HG03571 (cell line): Measurements from ENCODE around the gene EIF4EBP2.

Experiments used
- ATAC-seq: cut with Tn5 transposase; IDR thresholded peaks from one replicate; pipeline ENCODE4 v1.9.1; 2021; ENCODE audit not compliant: unreplicated experiment

Gene EIF4EBP2

GRCh38 chr10:70459774-70460490 lies 56.0 kb downstream of the EIF4EBP2 start:
- ATAC-seq, result no peak

DNA sequence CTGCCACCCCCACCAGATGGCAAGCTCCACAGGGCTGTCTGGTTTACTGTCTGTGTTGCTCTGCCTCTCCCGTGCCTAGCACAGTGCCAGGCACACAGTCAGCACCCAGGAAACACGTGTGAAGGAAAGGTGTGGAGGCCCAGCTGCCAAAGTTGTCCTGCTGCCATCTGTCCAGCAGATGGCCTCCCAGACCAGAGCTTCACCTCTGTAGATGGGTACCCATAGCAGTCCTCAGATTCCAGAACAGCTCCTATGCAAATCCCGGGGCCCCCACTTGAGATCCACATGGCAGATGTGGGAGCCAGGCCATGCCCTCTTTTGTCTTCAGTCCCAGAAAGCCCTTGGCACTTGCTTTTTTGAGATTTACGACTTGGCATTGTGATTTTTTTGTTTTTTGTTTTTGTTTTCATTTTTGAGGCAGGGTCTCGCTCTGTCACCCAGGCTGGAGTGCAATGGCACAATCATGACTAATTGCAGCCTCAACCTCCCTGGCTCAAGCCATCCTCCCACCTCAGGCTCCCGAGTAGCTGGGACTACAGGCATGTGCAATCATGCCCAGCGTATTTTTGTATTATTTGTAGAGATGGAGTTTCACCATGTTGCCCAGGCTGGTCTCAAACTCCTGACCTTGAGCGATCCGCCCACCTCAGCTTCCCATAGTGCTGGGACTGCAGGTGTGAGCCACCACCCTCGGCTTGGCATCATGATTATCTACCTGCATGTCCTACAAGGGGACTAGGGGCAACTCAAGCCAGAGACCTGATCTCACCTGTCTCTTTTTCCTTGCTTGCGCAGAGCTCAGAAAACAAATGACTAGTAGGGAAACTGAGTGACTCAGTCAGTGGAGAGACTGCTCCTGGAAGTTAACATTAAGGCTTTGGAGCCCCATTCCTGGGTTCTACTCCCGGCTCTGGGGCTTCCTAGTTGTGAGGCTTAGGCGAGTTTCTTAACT lies 57.7 kb downstream of the EIF4EBP2 start:
- ATAC-seq, result no peak

DNA sequence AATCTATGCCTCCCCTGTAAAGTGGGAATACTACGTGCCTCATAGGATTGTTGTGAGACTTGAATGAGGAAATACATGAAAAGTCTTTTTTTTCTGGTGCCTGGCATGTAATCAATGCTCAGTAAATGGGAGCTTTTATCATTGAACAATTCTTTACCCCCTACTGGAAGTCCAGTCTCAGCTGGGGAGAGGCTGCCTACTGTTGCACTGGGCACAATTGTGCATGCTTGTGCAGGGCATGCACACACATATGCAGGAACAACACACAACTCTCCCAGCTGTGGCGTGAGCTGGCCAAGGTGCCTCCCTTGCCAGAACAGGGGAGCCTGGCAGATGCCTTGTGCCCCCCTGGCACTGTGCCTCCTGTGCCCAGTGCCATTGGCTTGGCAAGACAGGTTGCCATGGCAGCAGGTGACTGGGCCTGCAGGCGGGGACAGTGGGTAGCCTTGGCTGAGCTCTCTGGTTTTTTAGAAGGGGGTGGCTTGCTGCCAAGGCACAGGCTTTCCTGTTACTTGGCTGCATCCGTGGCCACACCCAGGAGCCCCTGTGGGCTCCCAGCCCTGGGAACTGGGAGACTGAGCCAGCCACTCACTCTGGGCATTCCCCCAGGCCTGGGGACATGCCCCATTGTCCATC lies 58.5 kb downstream of the EIF4EBP2 start:
- ATAC-seq, result no peak

DNA sequence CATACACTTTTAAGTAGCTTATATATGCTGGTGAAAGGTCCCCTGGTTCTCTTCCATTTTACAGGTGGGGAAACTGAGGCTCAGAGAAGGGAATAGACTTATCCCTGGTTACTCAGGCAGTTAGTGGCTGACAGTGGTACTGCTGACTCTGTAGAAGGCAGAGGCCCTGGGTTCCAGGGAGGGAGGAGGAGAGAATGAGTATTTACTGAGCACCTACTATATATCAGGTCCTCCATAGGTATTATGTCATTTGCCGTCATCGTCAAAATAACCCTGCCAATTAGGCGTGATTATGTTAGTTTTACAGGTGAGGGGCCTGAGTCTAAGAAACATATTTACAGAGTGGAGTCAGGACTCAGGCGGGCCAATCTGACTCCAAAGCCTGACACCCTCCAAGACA lies 61.3 kb downstream of the EIF4EBP2 start:
- no peak for ATAC-seq

DNA sequence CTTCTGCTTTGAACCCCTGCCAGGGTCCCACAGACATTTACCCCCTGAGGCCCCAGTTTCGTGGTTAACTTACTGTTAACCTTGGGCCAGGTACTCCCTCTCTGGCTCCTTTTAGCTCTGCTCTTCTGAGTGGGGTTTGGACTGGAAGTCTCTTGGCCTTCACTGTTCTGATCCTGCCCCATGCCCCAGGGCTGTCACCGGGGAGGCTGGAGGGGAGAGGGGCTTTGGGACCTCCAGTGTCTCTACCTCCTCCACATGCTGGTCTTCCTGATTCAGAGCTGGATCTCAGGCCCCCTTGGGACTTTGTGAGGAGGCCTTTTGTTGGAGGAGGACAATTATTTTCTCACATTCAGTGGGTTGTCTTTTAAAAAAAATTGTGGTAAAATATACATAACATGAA lies 61.9 kb downstream of the EIF4EBP2 start:
- ATAC-seq, result no peak

- no peak for ATAC-seq
Measured at GRCh38 chr10:70466951-70467350, 63.0 kb downstream of the EIF4EBP2 start.

DNA sequence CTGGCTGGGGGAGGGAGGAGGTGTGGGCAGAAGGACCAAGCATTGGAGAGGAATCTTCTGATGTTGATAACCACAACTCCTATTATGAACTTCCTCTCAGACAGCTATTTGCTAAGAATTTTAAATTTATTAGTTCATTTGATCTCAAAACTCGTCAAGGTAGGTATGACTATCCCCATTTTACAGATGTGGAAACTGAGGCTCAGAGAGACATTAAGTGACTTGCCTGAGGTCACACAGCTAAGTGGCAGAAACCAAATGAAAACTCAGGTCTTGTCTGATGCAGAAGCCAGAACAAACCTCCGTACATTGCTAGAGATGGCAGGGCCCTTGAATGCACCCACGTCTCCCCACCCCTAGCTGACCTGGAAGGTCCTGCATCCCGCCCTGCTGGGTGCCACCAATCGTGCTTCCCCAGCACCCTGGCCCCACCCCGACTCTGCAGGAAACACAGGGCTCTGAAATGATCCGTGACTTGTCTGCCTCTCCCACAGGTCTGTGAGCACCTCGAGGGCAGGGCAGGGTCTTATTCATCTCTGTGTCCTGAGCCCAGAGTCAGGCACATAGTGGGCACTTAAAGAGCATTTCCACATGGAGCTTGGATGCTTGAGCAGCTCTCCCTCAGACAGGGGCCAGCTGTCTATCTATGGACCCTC lies 69.0 kb downstream of the EIF4EBP2 start:
- no peak for ATAC-seq

GRCh38 chr10:70474780-70475179 lies 70.8 kb downstream of the EIF4EBP2 start:
- ATAC-seq, result no peak

GRCh38 chr10:70475661-70476060 lies 71.7 kb downstream of the EIF4EBP2 start:
- ATAC-seq, result no peak

- ATAC-seq, result no peak
Measured at GRCh38 chr10:70476249-70477035, 72.5 kb downstream of the EIF4EBP2 start.

- no peak for ATAC-seq
Measured at GRCh38 chr10:70477661-70478162, 73.8 kb downstream of the EIF4EBP2 start.
